Mucosa of descending colon (tissue), 3 donors: Measurements from ENCODE around the gene ALDH5A1. TPM values are rescaled to one million over a fixed set of nuclear protein-coding genes. Genes with fewer than 3 reads are reported as not detected.

Experiments
- ATAC-seq: fragments of 200-7000 bp; cut with Tn5 transposase; one replicate; pipeline ENCODE4 v1.9.1; 2020; ENCODE audit warnings: mild to moderate bottlenecking, moderate library complexity
- DNase-seq, 3 donors: peaks; one replicate each; pipeline ENCODE4 v3.0.0-alpha.2; 2020
- H3K36me3 ChIP-seq: fragments of 200-600 bp; one replicate; pipeline ENCODE4 v1.8.0; 2021; ENCODE audit warnings: low read depth, mild to moderate bottlenecking
- H3K4me1 ChIP-seq: fragments of 200-600 bp; one replicate; pipeline ENCODE4 v1.8.0; 2021; ENCODE audit warnings: low read depth, mild to moderate bottlenecking
- H3K4me3 ChIP-seq: fragments of 200-600 bp; one replicate; pipeline ENCODE4 v1.8.0; 2021; ENCODE audit warnings: mild to moderate bottlenecking
- H3K9me3 ChIP-seq: fragments of 200-600 bp; one replicate; pipeline ENCODE4 v1.8.0; 2021; ENCODE audit warnings: mild to moderate bottlenecking
- intact Hi-C, 2 donors: fragments of 100-400 bp; cut with DNase I in 1 of 2; cut with micrococcal nuclease in 1 of 2; formaldehyde crosslinking; loops; one replicate each; pipeline versions ENCODE4 v1.11.0 to v1.11.1; 2022; cut with DNase I, micrococcal nuclease
- total RNA-seq, 3 donors: library from RNA; stranded (reverse); fragmentation: NEBNext Ultra II Directional in 2 of 3; extraction: Animal tissue kit (Norgen Biotek cat#: 25700) in 2 of 3; gene quantifications; one replicate each; pipeline versions ENCODE4 v1.2.1 to v1.2.4, GENCODE V29; 2021 to 2023
- TF ChIP-seq, protein P1 (sequence below): fragments of 200-600 bp; IDR thresholded peaks from one replicate; pipeline ENCODE4 v1.8.0; 2022; ENCODE audit warnings: antibody characterized with exemption, mild to moderate bottlenecking
- donor health status: DM: no; HTN: no; CAD: no; lungs with moderate emphysema.
- donor health status: DM: no; HTN: no; CAD: no.
- donor health status: DM: no; HTN: yes; CAD: no.

The ALDH5A1 gene
- total RNA-seq, 3 donors from 2014 or later: 5.9 to 18.2 (median 8.1) TPM

DNA sequence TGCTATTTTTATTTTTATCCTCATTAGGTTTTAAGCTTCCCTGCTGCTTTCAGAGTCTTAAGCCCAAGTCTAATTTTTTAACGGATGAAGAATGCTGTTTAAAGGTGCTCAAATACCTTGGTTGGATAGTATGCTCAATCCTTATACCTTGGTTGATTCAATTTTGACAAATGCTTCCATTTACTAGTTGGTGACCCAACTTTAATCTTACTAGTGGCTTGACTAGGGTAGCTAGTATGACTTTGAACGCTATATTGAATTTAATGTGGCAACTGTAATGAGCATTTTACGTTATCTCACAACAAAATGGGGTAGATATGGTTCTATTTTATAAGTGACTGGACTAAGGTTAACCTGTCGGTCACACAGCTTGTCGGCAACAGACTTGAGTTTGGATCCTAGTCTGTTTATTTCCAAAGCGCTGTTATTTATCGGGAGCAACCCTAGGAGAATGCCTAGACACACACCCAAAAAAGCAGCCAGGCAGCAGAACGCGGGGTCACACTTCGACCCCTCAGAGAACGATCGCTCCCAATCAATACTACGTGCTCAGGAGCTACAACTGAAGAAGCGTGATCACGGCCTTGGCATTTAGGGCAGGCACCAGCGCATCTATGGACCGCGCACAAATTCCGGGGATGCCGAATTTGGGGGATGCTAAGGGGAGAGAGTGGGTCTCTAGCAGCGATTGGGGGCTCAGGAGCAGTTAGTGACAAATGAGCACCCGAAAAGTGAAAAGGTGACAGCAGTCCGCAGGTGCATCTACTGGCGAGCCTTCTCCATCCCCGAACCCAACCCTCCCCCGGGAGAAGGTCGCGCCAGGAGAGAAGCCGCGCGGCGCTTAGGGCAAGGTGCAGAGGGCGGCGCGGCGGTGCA, 586 bp upstream of the ALDH5A1 start:
- ATAC-seq: no peak
- intact Hi-C loops: no loop called here
- H3K9me3 ChIP-seq: no peaks in the 10 kb centered on the region

DNA sequence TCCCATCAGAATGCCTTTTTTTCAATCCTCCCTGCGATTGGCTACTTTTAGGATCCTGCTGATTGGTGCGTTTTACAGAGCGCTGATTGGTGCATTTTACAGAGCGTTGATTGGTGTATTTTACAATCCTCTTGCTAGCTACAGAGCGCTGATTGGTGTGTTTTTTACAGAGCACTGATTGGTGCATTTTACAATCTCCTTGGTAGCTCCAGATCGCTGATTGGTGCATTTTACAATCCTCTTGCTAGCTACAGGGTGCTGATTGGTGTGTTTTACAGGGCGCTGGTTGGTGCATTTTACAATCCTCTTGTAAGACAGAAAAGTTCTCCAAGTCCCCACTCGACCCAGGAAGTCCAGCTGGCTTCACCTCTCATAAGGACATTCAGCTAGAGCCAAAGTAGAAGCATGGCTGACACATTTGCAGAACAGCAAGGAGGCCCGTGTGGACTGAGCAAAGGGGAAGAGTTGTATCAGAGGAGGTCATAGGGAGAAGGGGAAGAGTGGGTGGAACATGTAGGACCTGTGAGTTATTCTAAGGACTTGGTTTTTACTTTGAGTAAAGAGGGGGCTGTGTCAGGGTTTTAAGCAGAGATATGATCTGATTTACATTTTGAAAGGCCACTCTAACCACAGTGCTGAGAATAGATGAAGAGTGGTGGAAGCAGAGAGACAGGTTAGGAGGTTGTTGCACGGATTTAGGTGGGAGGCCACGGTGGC, 2.6 kb downstream of the ALDH5A1 start:
- TF ChIP-seq, protein P1, sequence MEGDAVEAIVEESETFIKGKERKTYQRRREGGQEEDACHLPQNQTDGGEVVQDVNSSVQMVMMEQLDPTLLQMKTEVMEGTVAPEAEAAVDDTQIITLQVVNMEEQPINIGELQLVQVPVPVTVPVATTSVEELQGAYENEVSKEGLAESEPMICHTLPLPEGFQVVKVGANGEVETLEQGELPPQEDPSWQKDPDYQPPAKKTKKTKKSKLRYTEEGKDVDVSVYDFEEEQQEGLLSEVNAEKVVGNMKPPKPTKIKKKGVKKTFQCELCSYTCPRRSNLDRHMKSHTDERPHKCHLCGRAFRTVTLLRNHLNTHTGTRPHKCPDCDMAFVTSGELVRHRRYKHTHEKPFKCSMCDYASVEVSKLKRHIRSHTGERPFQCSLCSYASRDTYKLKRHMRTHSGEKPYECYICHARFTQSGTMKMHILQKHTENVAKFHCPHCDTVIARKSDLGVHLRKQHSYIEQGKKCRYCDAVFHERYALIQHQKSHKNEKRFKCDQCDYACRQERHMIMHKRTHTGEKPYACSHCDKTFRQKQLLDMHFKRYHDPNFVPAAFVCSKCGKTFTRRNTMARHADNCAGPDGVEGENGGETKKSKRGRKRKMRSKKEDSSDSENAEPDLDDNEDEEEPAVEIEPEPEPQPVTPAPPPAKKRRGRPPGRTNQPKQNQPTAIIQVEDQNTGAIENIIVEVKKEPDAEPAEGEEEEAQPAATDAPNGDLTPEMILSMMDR: no peak
- Histone ChIP-seq H3K4me3 (no peak overlapping the region), H3K9me3 (no peaks in the 10 kb centered on the region), H3K4me1 (peaks cover 7% of the 10 kb centered on the region), H3K36me3 (no peaks in the 10 kb centered on the region)
- intact Hi-C loops: no loop called here
- DNase-seq (no peak), ATAC-seq (no peak)

More for the DNA sequence above, 586 bp upstream of the ALDH5A1 start:
- no peaks in the 10 kb centered on the region for H3K36me3 ChIP-seq
- no peak for DNase-seq
- H3K4me1 ChIP-seq: peaks cover 7% of the 10 kb centered on the region
- TF ChIP-seq, protein P1: no peak
- peak overlapping the region; percentile 29 for H3K4me3 ChIP-seq

DNA sequence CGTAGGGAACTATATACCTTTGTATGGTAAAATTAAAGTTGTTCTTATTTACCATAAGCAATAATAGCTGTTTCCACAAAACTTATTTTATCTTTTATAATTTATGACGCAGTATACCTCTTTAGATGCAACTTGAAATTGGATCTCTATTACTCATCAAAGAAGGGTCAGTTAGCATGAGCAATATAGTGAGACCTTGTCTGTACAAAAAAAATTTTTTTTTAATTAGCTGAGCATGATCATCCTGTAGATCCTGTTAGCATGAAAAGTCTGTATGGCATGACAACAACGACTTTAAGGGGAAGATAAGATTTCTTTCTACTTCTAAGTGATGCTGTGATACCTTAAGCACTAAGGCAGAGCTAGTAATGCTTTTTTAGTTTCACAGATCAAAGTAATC, 5.9 kb downstream of the ALDH5A1 start:
- intact Hi-C loops: no loop called here
- H3K36me3 ChIP-seq: no peaks in the 10 kb centered on the region
- TF ChIP-seq, protein P1: no peak
- no peak for DNase-seq
- H3K4me3 ChIP-seq: no peak overlapping the region
- H3K9me3 ChIP-seq: no peaks in the 10 kb centered on the region
- peaks cover 7% of the 10 kb centered on the region for H3K4me1 ChIP-seq
- no peak for ATAC-seq

DNA sequence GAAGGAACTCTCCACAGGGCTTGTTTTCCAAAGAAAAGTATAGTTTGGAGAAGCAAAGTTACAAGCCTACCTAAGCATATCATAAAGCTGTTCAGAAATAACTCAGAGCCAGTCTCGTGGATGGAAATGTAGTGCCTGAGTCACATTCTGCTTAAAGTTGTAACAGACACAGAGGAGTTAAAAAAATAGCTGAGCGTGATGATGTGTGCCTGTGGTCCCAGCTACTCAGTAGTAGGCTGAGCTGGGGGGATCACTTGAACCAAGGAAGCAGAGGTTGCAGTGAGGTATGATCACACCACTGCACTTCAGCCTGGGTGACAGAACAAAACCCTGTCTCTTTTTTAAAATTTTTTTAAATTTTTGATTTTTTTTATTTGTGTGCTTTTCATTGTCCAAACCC, 6.6 kb downstream of the ALDH5A1 start:
- Histone ChIP-seq H3K4me3 (no peak overlapping the region), H3K36me3 (no peaks in the 10 kb centered on the region), H3K4me1 (peaks cover 7% of the 10 kb centered on the region), H3K9me3 (no peaks in the 10 kb centered on the region)
- DNase-seq (no peak), ATAC-seq (no peak)
- TF ChIP-seq, protein P1: no peak
- intact Hi-C loops: no loop called here

DNA sequence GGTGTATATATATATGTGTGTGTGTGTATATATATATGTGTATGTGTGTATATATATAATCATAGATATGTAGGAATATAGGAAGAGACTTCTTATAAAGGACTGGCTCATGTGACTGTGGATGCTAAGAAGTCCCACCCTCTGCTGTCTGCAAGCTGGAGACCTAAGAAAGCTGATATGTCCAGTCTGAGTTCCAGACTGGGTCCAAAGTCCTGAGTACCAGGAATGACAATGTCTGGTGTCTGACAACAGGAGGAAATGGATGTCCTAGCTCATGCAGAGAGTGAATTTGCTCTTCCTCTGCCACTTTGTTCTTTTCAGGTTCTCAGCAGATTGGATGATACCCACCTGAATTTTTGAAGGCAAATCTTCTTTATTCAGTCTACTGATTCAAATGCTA, 7.1 kb downstream of the ALDH5A1 start:
- Histone ChIP-seq H3K9me3 (no peaks in the 10 kb centered on the region), H3K4me1 (peaks cover 7% of the 10 kb centered on the region), H3K4me3 (no peak overlapping the region), H3K36me3 (no peaks in the 10 kb centered on the region)
- DNase-seq: peak in 1 of 3 donors; percentile 32
- TF ChIP-seq, protein P1: no peak
- peak; percentile 60 for ATAC-seq
- intact Hi-C loops: no loop called here
